ENCODE results near the gene EFNB3. TPM values are rescaled to one million over a fixed set of nuclear protein-coding genes. Genes with fewer than 3 reads are reported as not detected.

The EFNB3 gene
- total and polyA plus RNA-seq, 2 of the 13 experiments (the other 11 are each of a cell fraction or from before 2014, with no cell fraction given): 0.07 to 0.25 TPM

- peak; percentile 48; the same call in 1 of the 2 replicates for TF ChIP-seq NR2C2 (CRISPR knock-in tag; IDR thresholded peaks at IDR 0.05; ENCODE audit: borderline replicate concordance)
- TF ChIP-seq ZBTB14 (CRISPR knock-in tag; IDR thresholded peaks at IDR 0.05): no peak
- TF ChIP-seq, protein P1, sequence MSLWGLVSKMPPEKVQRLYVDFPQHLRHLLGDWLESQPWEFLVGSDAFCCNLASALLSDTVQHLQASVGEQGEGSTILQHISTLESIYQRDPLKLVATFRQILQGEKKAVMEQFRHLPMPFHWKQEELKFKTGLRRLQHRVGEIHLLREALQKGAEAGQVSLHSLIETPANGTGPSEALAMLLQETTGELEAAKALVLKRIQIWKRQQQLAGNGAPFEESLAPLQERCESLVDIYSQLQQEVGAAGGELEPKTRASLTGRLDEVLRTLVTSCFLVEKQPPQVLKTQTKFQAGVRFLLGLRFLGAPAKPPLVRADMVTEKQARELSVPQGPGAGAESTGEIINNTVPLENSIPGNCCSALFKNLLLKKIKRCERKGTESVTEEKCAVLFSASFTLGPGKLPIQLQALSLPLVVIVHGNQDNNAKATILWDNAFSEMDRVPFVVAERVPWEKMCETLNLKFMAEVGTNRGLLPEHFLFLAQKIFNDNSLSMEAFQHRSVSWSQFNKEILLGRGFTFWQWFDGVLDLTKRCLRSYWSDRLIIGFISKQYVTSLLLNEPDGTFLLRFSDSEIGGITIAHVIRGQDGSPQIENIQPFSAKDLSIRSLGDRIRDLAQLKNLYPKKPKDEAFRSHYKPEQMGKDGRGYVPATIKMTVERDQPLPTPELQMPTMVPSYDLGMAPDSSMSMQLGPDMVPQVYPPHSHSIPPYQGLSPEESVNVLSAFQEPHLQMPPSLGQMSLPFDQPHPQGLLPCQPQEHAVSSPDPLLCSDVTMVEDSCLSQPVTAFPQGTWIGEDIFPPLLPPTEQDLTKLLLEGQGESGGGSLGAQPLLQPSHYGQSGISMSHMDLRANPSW (CRISPR knock-in tag; IDR thresholded peaks at IDR 0.05; ENCODE audit: borderline replicate concordance): 0 out of 2 replicates have a peak, but pooled peaks have one; percentile 18
- TF ChIP-seq SATB2 (CRISPR knock-in tag; IDR thresholded peaks at IDR 0.05): 0 out of 2 replicates have a peak, but pooled peaks have one; percentile 51
- peak; percentile 78 for TF ChIP-seq POLR2G (IDR thresholded peaks at IDR 0.05; ENCODE audit: low read depth, low read length)
- TF ChIP-seq ZNF547 (CRISPR knock-in tag; IDR thresholded peaks at IDR 0.05): no peak; the same call in 1 of the 2 replicates
- TF ChIP-seq GATA4 (IDR thresholded peaks at IDR 0.05; ENCODE audit: borderline replicate concordance, low read depth): no peak
- TF ChIP-seq, protein P2, sequence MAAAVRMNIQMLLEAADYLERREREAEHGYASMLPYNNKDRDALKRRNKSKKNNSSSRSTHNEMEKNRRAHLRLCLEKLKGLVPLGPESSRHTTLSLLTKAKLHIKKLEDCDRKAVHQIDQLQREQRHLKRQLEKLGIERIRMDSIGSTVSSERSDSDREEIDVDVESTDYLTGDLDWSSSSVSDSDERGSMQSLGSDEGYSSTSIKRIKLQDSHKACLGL (CRISPR knock-in tag; IDR thresholded peaks at IDR 0.05): no peak; the same call in 1 of the 2 replicates
- TF ChIP-seq CREB1 (IDR thresholded peaks at IDR 0.05): no peak
- peak; percentile 66; the same call in 1 of the 2 replicates for TF ChIP-seq CREB1 (CRISPR knock-in tag; IDR thresholded peaks at IDR 0.05)
- TF ChIP-seq HNF1B (CRISPR knock-in tag; IDR thresholded peaks at IDR 0.05): no peak
- peak; percentile 46; the same call in 1 of the 2 replicates for TF ChIP-seq SAP130 (CRISPR knock-in tag; IDR thresholded peaks at IDR 0.05; ENCODE audit: low read depth)
- no peak for TF ChIP-seq PCBP2 (optimal IDR thresholded peaks at IDR 0.05; ENCODE audit: low read depth, low read length, poor library complexity, severe bottlenecking)
- no peak for TF ChIP-seq NFATC3 (CRISPR knock-in tag; IDR thresholded peaks at IDR 0.05)
- TF ChIP-seq ZFP1 (CRISPR knock-in tag; IDR thresholded peaks at IDR 0.05): no peak
- TF ChIP-seq LBX2 (CRISPR knock-in tag; IDR thresholded peaks at IDR 0.05; ENCODE audit: borderline replicate concordance): no peak
- TF ChIP-seq ZBTB25 (CRISPR knock-in tag; IDR thresholded peaks at IDR 0.05): no peak; the same call in 1 of the 2 replicates
- peak; percentile 51; the same call in 1 of the 2 replicates for TF ChIP-seq GMEB1 (CRISPR knock-in tag; IDR thresholded peaks at IDR 0.05; ENCODE audit: borderline replicate concordance)
- TF ChIP-seq HMG20B (CRISPR knock-in tag; conservative IDR thresholded peaks at IDR 0.05): no peak
These were observed 18.6 kb upstream of the EFNB3 start (continued) for GRCh38 chr17:7686222-7687071.

Data from HepG2 (cell line).